ENCODE data around the gene ATR.

Gene ATR

GRCh38 chr3:142578329-142579223, at the start of gene ATR:
Gene ATR, minus strand, starts transcription at chr3:142578733. Its CDS starts 29 bp downstream, at chr3:142578704.
- in situ Hi-C loops (cut with HindIII; ENCODE audit: low pct_unique_long_range_greater_than_20kb, low sequenced_read_pairs): no loop called here
- DNase-seq (ENCODE audit: low read depth in 1 of 2, low spot score in 1 of 2): peak; percentile 87 to 98
- no peak for TF ChIP-seq JUND (IDR thresholded peaks at IDR 0.05; ENCODE audit: low read depth)

DNA sequence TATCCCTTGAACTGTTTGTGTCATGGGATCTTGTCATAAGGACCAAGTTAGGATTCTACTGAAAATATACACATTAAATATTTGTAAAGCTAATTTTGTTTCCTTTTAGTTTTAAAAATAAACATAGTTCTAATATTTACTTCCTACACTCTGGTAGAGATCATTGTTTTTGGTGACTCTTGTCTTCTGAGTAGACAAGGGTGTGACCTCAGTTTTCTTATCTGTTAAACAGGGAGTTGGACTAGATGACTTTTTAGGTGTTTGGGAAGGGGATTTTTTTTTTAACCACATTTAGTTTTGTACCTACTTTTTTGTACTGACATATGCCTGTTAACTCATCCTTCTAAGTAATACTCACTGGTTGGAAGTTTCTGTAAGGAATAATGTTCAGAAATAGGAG, 48.4 kb upstream of the ATR start:
- in situ Hi-C loops (cut with HindIII; ENCODE audit: low pct_unique_long_range_greater_than_20kb, low sequenced_read_pairs): no loop called here

GRCh38 chr3:142625153-142625440, 46.6 kb upstream of the ATR start:
- in situ Hi-C loops (cut with HindIII; ENCODE audit: low pct_unique_long_range_greater_than_20kb, low sequenced_read_pairs): no loop called here

More for the DNA sequence above, 48.4 kb upstream of the ATR start:
- TF ChIP-seq JUND (IDR thresholded peaks at IDR 0.05; ENCODE audit: low read depth): no peak
- no peak for DNase-seq (ENCODE audit: low read depth in 1 of 2, low spot score in 1 of 2)

GRCh38 chr3:142624341-142625152, 46.0 kb upstream of the ATR start:
- no peak for DNase-seq (ENCODE audit: low read depth in 1 of 2, low spot score in 1 of 2)
- no peak for TF ChIP-seq JUND (IDR thresholded peaks at IDR 0.05; ENCODE audit: low read depth)
- in situ Hi-C loops (cut with HindIII; ENCODE audit: low pct_unique_long_range_greater_than_20kb, low sequenced_read_pairs): no loop called here

More at GRCh38 chr3:142625153-142625440, 46.6 kb upstream of the ATR start:
- no peak for TF ChIP-seq JUND (IDR thresholded peaks at IDR 0.05; ENCODE audit: low read depth)
- no peak for DNase-seq (ENCODE audit: low read depth in 1 of 2, low spot score in 1 of 2)

DNA sequence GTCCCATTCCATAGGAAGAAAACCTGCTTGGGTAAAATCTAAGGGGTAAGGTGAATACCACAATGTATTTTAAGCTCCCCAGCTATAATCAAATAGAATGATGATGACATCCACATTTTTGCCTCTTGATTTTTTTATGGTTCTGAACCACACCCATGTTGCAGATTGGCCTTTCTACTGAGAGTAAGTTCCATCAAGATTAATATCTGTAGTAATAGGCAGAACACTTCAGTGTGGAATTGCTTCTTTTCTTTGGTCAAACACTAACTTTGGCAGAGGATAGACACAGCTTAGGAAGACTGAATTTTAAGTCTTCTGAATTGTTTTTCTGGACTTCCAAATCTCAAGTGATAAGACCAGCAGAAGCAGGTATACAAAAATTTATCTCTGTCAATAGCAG, 44.7 kb upstream of the ATR start:
- no peak for DNase-seq (ENCODE audit: low read depth in 1 of 2, low spot score in 1 of 2)
- in situ Hi-C loops (cut with HindIII; ENCODE audit: low pct_unique_long_range_greater_than_20kb, low sequenced_read_pairs): no loop called here
- TF ChIP-seq JUND (IDR thresholded peaks at IDR 0.05; ENCODE audit: low read depth): no peak

DNA sequence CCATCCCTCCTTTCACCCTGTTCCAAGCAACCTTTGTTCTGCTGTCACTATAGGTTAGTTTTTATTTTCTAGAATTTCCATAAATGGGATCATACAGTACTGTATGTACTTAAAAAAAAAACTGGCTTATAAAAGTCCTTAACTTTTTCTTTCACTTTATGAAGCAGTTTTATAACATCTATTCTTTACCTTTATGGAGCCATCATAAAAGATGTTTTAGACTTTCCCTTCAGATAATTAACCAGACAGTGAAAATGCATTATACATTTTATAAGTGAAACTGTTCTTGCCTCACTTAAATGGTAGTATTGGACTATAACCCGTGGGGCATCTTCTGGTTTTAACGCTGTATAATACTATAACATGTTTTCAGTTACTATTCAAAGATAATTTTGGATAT, 43.9 kb upstream of the ATR start:
- DNase-seq (ENCODE audit: low read depth in 1 of 2, low spot score in 1 of 2): no peak
- no peak for TF ChIP-seq JUND (IDR thresholded peaks at IDR 0.05; ENCODE audit: low read depth)
- in situ Hi-C loops (cut with HindIII; ENCODE audit: low pct_unique_long_range_greater_than_20kb, low sequenced_read_pairs): no loop called here

DNA sequence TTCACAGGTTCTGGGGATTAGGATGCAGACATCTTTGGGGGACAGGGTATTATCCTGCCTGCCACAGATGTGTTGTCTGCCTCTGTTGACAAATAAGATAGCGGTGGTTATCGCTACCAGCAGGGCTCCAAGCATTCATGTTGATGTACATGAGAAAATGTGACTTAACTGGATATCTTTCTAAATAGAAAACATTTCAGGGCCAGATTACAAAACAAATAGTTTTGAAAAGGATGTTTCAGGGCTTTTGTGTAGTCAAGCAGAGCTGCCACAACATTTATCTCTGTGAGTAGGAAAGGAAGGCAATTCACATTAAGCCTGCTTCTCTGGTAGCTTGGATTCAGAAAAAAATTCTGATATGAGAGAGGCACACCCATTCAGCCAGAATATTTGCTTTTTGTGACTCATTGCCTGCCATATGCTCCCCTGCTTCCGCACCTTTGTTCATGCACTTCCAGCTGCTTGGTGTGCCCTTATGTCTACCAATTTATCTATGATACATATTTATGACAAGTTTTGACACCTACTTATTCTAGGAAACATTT, 40.5 kb upstream of the ATR start:
- no peak for DNase-seq (ENCODE audit: low read depth in 1 of 2, low spot score in 1 of 2)
- no peak for TF ChIP-seq JUND (IDR thresholded peaks at IDR 0.05; ENCODE audit: low read depth)
- in situ Hi-C loops (cut with HindIII; ENCODE audit: low pct_unique_long_range_greater_than_20kb, low sequenced_read_pairs): no loop called here

DNA sequence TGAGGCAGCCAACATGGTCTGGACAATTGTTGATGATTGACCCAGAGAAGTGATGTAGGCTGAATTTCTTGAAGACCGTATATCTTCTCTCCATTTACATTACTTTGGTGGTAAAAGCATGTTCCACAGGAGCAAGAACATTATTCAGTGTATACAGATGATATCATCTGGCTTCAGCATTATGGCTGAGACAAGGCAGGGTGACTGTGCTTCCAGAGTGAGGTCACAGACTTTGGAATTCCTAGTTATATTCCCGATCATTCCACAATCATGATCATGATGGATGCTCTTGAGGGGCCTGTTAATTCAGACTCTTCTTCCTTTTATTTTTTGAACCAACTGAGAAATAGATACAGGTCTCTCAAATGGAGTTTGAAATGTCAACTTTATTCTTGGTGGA, 36.6 kb upstream of the ATR start:
- in situ Hi-C loops (cut with HindIII; ENCODE audit: low pct_unique_long_range_greater_than_20kb, low sequenced_read_pairs): no loop called here
- TF ChIP-seq JUND (IDR thresholded peaks at IDR 0.05; ENCODE audit: low read depth): no peak
- DNase-seq (ENCODE audit: low read depth in 1 of 2, low spot score in 1 of 2): no peak

DNA sequence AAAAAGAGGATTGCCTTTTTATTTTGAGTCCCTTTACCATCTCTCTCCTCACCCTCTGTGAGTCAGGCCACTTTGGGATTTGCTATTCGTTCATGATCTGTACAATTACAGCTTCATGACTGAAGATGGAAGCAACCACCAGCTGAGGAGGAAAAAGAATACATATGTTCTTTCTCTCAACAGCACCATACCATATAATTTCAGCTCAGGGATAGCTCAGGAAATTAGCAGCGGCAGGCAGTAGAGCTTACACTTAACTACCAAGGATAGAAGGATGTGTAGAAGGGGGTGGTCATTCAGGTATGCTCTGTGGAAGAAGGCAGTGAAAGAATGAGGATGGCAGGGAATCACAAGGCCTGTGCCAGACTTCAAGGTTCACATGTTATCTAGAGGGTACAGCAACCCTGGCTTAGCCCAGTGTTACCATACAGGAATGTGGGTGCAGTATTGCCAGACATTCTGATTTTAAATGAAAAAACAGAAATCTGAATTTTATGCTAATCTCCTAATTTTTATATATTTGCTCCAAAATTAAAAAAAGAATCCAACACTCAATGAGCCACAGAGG, 35.6 kb upstream of the ATR start:
- in situ Hi-C loops (cut with HindIII; ENCODE audit: low pct_unique_long_range_greater_than_20kb, low sequenced_read_pairs): no loop called here
- no peak for DNase-seq (ENCODE audit: low read depth in 1 of 2, low spot score in 1 of 2)
- TF ChIP-seq JUND (IDR thresholded peaks at IDR 0.05; ENCODE audit: low read depth): no peak

DNA sequence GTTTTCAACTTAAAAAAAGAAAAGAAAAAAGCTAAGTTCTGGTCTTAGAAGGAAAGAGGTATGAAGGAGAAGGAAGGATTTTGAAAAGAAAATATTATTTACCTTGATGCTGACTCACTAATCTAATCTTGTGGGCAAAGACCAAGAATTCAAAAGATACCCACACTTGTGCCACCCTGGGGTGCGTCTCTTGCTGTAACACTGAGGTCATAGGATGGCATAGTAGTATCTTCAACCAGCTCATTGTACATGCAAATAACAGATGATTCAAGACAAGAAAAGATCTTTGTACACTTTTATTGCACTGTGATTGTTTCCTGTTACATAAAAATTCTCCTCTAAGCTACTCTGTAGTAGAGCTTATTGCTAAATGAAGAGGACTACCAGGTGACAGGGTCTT, 35.0 kb upstream of the ATR start:
- DNase-seq (ENCODE audit: low read depth in 1 of 2, low spot score in 1 of 2): no peak
- in situ Hi-C loops (cut with HindIII; ENCODE audit: low pct_unique_long_range_greater_than_20kb, low sequenced_read_pairs): no loop called here
- TF ChIP-seq JUND (IDR thresholded peaks at IDR 0.05; ENCODE audit: low read depth): no peak

GRCh38 chr3:142611206-142611605, 32.7 kb upstream of the ATR start:
- no peak for TF ChIP-seq JUND (IDR thresholded peaks at IDR 0.05; ENCODE audit: low read depth)
- in situ Hi-C loops (cut with HindIII; ENCODE audit: low pct_unique_long_range_greater_than_20kb, low sequenced_read_pairs): no loop called here
- DNase-seq (ENCODE audit: low read depth in 1 of 2, low spot score in 1 of 2): no peak

- TF ChIP-seq JUND (IDR thresholded peaks at IDR 0.05; ENCODE audit: low read depth): no peak
- in situ Hi-C loops (cut with HindIII; ENCODE audit: low pct_unique_long_range_greater_than_20kb, low sequenced_read_pairs): no loop called here
- DNase-seq (ENCODE audit: low read depth in 1 of 2, low spot score in 1 of 2): peak in 1 of 2 experiments; percentile 34
Observed at GRCh38 chr3:142609136-142609535, 30.6 kb upstream of the ATR start.

DNA sequence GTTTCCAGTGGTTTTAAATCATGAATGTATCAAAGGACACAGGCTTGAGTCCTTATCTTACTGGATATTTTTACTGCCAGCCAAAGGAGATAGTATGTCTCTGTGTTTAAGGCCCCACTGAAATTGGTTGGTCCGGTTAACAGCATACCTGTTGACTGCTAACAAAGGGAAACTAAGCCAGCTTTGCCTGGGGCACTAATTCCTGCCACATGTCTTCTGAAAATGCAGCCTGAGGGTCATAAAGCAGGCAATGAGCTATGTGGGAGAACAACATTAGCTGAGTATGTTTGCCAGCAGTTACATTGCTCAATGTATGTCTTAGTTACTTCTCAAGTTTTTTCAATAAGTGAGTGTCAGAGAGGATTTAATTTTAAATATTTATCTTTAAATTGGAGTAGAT, 30.1 kb upstream of the ATR start:
- TF ChIP-seq JUND (IDR thresholded peaks at IDR 0.05; ENCODE audit: low read depth): peak; percentile 54; the same call in 1 of the 2 replicates
- in situ Hi-C loops (cut with HindIII; ENCODE audit: low pct_unique_long_range_greater_than_20kb, low sequenced_read_pairs): no loop called here
- peak; percentile 53 to 94 for DNase-seq (ENCODE audit: low read depth in 1 of 2, low spot score in 1 of 2)

Measured in T47D (cell line).